Epithelial cell of proximal tubule (primary cell): ENCODE results near the gene OCA2. TPM values are rescaled to one million over a fixed set of nuclear protein-coding genes. Genes with fewer than 3 reads are reported as not detected.

ENCODE experiments used
- DNase-seq: peaks from one replicate; pipeline ENCODE4 v3.0.0-alpha.2; 2011; ENCODE audit warnings: low read depth
- H3K4me3 ChIP-seq: 2 replicates; pipeline ENCODE4 v1.5.1; 2011; ENCODE audit warnings: low read depth, mild to moderate bottlenecking, low read length
- total RNA-seq: library from RNA; depleted of rRNA; stranded (reverse); fragments of >200 nt; gene quantifications from 2 replicates; pipeline ENCODE4 v1.2.3, GENCODE V29; 2015
- TF ChIP-seq, protein P1 (sequence below): conservative IDR thresholded peaks from 2 replicates; pipeline ENCODE4 v1.5.1; 2012; ENCODE audit warnings: low read depth, mild to moderate bottlenecking, low read length

OCA2 gene
- total RNA-seq, 1 donor from 2014 or later: not detected

DNA sequence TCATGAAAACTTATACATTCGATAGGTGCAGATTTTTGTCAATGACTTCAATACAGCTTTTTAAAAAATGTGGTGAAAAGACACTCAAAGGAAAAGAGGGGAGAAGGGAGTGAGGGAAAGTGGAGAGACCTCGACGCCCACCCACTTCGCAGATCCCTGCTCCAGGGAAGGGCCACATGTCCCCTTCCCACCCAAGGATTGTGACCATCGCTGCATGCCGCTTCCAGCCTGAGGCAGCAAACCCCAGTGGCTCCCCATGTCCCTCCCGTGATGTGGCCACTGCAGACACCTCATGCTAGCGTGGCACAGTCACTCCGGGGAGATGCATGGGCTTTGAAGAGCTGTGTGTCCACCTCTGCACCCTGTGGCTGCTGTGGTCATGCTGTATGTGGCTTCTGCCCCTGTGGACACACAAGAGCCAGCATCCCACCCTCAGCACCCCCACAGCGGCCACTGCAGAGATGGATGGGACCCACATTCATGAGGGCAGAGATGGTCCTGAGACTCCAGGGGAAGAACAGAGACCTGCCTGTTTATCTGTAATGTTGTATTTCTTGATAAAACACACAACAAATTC lies 230.2 kb downstream of the OCA2 start:
- TF ChIP-seq, protein P1, sequence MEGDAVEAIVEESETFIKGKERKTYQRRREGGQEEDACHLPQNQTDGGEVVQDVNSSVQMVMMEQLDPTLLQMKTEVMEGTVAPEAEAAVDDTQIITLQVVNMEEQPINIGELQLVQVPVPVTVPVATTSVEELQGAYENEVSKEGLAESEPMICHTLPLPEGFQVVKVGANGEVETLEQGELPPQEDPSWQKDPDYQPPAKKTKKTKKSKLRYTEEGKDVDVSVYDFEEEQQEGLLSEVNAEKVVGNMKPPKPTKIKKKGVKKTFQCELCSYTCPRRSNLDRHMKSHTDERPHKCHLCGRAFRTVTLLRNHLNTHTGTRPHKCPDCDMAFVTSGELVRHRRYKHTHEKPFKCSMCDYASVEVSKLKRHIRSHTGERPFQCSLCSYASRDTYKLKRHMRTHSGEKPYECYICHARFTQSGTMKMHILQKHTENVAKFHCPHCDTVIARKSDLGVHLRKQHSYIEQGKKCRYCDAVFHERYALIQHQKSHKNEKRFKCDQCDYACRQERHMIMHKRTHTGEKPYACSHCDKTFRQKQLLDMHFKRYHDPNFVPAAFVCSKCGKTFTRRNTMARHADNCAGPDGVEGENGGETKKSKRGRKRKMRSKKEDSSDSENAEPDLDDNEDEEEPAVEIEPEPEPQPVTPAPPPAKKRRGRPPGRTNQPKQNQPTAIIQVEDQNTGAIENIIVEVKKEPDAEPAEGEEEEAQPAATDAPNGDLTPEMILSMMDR: no peak
- H3K4me3 ChIP-seq: no peak overlapping the region
- DNase-seq: no peak

DNA sequence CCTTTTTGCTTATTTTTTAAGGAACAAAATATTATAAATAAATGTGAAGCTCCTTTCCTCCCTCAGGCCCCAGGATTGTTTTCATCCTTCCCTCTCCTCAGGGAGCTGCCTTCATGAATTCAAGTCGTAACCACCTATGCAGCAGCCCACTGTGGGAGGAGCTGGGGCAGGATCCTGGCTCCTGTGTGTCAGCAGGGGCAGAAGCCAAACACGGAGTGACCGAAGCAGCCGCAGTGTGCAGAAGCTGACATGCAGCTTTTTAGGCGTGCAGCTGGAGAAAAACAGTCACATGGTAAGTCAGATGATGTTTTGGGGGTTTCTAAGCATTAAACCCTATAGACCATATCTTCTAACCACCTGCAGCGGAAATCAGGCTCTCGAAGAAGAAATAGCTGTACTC lies 231.3 kb downstream of the OCA2 start:
- TF ChIP-seq, protein P1: no peak
- DNase-seq: no peak

DNA sequence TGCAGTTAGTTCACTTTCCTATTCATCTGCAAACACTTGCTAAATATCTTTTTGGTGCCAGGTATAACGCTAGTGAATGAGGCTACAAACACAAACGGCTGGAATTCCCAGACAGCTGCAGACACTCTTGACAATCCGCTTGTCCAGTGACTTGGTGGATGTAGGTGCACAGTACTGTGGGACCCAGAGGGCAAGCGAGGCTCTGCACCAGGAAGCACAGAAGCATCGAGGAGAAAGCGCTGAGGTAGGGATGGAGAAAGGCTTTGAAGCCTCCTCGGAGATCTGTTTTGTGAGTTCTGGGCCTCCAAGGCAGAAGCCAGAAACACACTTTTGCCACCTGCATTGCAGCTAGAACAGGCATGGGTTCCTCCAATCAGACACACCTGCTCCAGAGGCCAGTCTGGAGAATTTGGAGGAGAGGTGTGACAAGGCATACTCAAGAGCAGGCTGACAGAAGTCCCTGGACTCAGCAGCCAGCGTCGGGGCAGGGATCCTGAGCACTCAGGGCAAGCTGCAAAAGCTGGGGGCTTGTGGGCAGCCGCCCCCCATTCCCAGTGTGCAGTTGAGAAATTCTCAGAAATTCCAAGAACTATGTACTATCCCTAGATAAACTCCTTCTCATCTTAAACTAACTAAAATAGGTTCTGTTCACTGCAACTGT lies 232.5 kb downstream of the OCA2 start:
- no peak overlapping the region for H3K4me3 ChIP-seq
- TF ChIP-seq, protein P1: no peak
- DNase-seq: no peak

More for the DNA sequence above, 231.3 kb downstream of the OCA2 start:
- no peak overlapping the region for H3K4me3 ChIP-seq

DNA sequence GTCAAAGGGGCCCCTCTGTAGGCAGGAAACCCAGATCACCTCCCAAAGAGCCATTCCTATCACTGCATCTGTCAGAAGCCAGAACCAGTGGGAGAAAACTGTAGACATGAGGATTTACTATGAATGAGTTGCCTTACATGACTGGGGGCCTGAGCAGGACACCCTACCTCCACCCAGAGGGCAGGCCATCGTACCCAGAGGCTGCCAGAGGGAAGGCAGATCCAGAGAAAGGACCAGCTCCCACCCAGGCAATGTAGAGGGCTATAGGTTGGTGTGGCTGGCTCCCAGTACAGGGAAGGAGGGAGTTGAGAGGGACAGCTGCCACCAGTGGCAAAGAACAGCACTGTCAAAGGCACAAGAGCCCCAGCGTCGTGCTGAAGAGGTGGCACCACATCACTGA lies 233.2 kb downstream of the OCA2 start:
- no peak for DNase-seq
- TF ChIP-seq, protein P1: no peak
- no peak overlapping the region for H3K4me3 ChIP-seq

DNA sequence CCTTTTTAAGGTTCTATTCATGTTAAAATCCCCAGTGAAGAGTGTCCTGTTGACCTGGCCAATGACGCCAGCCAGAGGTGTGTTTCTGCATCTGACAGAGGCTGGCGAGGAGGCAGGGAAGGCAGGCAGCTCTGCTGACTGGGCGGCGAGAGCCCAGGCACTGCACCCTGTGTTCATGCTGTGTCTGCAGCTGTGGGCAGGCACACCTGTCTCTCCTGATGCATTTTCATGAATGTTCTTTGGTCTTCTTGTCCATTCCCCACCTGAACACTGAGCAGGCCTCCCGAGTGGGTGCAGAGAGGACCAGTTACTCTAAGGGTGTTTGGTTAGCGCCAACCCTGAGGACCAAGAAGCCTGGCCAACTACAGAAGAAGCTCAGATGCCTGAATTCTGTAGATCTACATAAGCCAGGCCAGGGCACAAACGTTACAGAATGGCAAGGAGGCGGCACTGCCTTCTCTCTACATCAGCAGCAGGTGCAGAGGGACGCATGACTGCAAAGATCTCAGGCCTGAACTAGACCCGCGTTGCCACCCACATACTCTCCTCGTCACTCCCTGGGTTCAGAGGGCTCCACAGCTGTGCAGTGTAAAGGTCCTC lies 233.7 kb downstream of the OCA2 start:
- H3K4me3 ChIP-seq: no peak overlapping the region
- DNase-seq: no peak
- TF ChIP-seq, protein P1: no peak

DNA sequence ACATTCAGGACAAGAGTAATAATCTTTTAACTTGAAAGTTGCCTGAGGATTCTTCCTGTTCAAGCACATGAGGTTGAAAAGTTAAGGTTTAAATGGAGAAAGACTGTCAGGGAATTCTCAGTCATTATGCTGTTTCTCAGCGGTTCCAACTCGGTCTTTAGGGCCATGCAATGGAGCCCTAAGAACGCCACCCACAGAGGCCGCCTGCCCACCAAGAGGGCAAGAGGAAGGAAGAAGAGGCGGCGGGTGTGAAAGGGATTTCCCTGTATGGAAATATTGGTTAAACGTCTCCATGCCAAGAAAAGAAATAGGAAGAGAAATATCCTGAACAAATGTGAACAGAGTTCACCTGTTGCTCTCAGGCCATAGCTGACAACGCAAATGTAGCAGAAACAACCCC lies 234.4 kb downstream of the OCA2 start:
- H3K4me3 ChIP-seq: no peak overlapping the region
- no peak for DNase-seq
- TF ChIP-seq, protein P1: no peak
